GM12801 (cell line): ENCODE data around the gene NAA40.

Source experiments
- CTCF ChIP-seq: IDR thresholded peaks from one replicate; pipeline ENCODE4 v1.5.1; 2011; ENCODE audit warnings: control low read depth; ENCODE audit not compliant: insufficient read length; ENCODE audit errors: extremely low read depth

NAA40 gene

GRCh38 chr11:63907808-63908530, 30.8 kb upstream of the NAA40 start:
- TF ChIP-seq CTCF = no peak

GRCh38 chr11:63908631-63909401, 30.0 kb upstream of the NAA40 start:
- no peak for TF ChIP-seq CTCF

DNA sequence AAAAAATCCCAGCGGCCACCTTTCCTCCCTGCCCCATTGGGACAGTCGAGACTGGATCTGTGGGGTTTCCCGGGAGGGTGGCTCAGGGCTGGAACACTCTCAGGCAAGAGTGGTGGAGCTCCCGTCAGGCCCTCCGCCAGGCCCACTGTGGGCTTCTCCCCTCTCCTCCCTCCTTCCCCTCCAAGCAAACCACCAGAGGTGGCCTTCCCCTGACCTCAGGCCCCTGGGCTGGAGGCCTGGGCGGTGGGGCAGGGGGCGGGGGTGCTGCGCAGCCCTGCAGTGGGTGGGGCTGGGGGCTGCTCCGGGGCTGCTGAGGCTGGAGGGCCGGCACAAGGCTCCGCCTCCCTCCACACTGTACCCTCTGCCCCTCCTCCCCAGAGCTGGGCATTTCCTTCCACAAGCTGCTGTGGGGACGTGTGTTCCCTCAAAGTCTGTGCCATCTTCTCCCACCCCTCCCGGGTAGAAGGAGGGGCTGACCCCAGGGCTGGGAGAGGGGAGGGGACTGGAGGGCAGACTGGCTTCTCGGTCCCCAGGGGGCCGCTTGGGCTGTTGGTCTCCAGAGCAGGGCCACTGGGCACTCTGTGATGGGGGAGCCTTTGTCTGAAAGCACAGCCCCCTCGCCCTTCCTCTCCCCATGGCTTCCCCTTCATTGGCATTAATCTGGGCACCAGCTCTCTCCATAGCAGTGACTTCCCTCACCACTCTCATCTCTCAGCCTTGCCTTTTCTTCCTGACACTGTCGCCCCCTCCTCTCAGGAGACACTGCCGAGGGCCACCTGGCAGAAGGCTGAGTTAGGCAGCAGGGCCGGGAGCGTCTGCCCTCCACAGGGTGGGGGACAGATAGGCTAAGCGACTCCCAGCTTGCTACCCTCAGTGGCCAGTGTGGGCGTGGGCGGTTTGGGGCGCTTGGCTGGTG, 29.0 kb upstream of the NAA40 start:
- no peak for TF ChIP-seq CTCF

DNA sequence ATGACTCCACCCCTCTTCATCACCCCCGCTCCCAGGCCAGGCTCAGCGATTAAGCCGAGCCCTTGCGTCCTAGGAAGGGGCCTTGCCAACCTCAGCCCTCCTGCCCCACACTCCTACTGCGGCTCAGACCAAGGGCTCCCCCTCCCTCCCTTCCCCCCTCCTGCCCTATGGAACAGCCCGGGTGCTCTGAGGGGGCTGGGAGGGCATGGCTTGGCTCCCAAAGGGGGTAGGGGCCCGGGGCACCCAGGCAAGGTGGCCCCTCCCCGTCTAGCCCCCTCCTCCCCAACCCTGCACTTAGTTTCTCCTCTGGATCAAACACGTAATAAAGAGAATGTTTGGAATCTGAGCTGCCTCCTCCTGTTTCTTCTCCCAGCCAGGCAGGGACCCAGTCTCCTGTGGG, 28.1 kb upstream of the NAA40 start:
- no peak for TF ChIP-seq CTCF

DNA sequence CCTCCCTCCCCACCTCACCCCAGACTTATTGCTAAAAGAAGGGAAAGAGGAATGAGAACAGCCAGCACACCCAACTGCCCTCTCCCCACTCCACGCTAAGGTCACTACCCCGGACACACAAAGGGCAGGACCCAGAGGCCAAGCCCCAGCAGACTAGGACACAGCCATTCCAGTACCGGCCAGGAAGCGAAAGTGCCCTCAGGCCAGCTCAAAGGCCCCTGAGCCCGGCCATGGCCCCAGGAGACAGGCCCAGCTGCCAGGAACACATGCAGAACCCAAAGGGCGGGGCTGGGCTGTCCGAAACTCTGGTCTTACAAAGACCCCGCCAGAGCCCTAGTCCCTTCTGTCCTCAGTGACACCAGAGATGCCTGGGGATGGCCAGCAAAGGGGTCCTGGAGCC, 27.4 kb upstream of the NAA40 start:
- TF ChIP-seq CTCF = no peak

- TF ChIP-seq CTCF = no peak
These were observed 26.9 kb upstream of the NAA40 start for GRCh38 chr11:63911876-63912275.

DNA sequence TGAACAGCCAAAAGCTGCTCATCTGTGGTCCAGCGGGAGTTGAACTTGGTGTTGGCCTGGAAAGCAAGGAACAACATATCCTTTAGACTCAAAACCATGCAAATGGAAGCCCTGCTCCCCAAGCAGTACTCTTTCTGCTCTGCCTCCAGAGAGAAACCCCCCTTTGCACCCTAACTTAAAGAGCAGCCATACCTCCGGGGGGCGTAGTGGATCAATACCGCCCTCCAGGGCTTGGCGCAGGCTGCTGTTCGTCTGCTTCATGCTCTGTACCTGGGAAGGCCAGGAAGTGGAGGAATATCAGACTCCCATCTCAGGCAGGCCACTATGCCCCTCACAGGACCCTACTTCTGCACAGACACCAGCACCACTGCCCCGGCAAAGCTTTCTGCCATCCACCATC, 26.1 kb upstream of the NAA40 start:
- no peak for TF ChIP-seq CTCF
